ENCODE measurements around the gene IGF2BP3.

DNA sequence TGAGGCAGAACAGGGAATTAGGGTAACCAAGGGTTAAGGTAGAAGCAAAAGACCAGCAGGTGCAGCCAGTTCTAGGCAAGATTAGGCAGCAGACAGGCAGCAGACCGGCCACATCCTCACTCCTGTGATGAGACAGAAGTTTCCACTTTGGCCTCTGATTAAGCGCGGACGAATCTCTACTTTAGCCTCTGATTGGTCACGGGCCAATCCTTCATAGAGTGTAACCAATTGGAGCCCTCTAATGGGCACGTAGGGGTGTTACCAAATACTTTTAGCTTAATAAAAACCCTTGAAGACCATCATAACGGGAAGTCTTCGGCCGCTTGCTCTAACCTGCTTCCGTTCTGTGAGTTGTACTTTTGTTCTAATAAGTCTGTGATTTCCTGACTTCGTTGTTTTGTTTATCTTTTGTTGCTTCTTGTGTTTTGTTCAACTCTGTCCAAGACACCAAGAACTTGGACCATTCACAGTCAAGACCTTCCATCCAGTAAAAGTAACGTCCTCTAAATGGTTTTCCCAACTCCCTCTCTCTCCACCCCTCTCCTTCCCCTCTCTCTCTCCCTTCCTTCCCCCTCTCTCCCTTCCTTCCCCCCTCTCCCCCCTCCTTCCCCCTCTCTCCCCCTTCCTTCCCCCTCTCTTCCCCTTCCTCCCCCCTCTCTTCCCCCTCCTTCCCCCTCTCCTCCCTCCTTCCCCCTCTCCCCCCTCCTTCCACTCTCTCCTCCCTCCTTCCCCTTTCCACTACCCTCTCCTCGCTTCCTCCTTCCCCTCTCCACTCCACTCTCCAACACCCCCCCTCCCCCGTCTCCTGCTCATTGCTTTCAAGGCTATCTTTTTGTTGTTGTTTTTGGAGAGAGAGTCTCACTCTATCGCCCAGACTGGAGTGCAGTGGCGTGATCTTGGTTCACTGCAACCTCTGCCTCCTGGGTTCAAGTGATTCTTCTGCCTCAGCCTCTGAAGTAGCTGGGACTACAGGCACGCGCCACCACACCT lies 184.3 kb downstream of the IGF2BP3 start:
- TF ChIP-seq, protein P1, sequence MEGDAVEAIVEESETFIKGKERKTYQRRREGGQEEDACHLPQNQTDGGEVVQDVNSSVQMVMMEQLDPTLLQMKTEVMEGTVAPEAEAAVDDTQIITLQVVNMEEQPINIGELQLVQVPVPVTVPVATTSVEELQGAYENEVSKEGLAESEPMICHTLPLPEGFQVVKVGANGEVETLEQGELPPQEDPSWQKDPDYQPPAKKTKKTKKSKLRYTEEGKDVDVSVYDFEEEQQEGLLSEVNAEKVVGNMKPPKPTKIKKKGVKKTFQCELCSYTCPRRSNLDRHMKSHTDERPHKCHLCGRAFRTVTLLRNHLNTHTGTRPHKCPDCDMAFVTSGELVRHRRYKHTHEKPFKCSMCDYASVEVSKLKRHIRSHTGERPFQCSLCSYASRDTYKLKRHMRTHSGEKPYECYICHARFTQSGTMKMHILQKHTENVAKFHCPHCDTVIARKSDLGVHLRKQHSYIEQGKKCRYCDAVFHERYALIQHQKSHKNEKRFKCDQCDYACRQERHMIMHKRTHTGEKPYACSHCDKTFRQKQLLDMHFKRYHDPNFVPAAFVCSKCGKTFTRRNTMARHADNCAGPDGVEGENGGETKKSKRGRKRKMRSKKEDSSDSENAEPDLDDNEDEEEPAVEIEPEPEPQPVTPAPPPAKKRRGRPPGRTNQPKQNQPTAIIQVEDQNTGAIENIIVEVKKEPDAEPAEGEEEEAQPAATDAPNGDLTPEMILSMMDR (IDR thresholded peaks at IDR 0.05), result no peak
- no peak for TF ChIP-seq POLR2AphosphoS5 (IDR thresholded peaks at IDR 0.05)

Measured in breast epithelium (tissue), 3 donors.